Bronchial epithelial cell (primary cell): ENCODE results near the gene SLC9A9. TPM values are rescaled to one million over a fixed set of nuclear protein-coding genes. Genes with fewer than 3 reads are reported as not detected.

Experiments
- DNase-seq: peaks from one replicate; pipeline ENCODE4 v3.0.0-alpha.2; 2010; ENCODE audit warnings: low read depth
- FAIRE-seq: peaks from 2 replicates; lab custom pipeline; 2011; peaks lifted over from hg19 to GRCh38; lab: Jason Lieb, UNC
- H3K27me3 ChIP-seq: 2 replicates; pipeline ENCODE4 v1.5.1; 2011; ENCODE audit warnings: low read length; ENCODE audit not compliant: control insufficient read depth, insufficient read depth
- H3K36me3 ChIP-seq: 2 replicates; pipeline ENCODE4 v1.5.1; 2011; ENCODE audit warnings: low read length; ENCODE audit not compliant: control insufficient read depth, insufficient read depth
- H3K4me3 ChIP-seq: 2 replicates; pipeline ENCODE4 v1.5.1; 2011; ENCODE audit warnings: mild to moderate bottlenecking, low read depth, low read length, control low read depth
- total RNA-seq: library from RNA; depleted of rRNA; stranded (reverse); fragments of >200 nt; gene quantifications from 2 replicates; pipeline ENCODE4 v1.2.1, GENCODE V29; 2014
- TF ChIP-seq, protein P1 (sequence below): IDR thresholded peaks from 2 replicates; pipeline ENCODE4 v1.5.1; 2011; ENCODE audit warnings: mild to moderate bottlenecking, moderate library complexity, low read length, control low read depth, inconsistent platforms; ENCODE audit not compliant: insufficient read depth, severe bottlenecking

Gene SLC9A9
- total RNA-seq, 1 donor from 2014 or later, result 1.3 TPM

DNA sequence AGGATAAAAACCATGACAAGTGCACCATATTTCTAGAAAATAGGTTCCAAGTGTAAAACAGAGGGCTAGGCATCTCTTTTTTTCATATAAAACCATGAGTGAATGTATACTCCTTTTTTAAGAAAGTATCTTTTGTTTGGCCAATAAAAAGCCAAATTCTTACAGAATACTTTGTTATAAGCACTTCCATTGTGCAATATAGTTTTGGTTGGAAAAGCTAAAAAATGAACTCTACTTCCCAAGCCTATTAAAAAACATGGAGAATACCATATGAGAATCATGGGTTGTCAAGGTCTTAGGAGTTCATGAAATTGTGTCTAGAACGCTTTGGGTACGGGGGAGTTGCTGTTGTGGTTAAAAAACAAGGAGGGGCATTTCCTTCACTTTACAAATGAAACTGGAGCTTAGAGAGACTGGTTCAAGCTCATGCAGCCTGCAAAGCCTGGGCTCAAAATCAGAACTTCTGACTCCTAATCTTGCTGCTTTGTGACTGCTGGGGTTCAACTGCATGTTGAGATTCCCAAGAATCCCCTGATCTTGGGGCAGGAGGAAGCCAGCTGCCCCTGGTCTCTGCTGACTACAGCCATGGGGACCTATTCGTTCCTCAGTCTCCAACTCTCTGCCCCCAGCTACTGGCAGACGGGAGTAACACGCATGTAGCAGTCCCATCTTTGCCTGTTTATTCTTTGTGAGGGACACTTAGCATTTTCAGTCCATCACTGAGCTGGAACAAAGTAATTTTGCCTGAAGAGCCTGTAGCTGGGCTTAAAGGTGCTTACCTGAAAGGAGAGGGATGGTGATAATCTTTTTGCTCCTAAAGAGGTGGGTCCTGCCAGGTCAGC lies 499.6 kb downstream of the SLC9A9 start:
- no peak overlapping the region for H3K4me3 ChIP-seq
- FAIRE-seq (no peak), DNase-seq (no peak)
- no peaks in the 10 kb centered on the region for H3K27me3 ChIP-seq
- H3K36me3 ChIP-seq, result no peaks in the 10 kb centered on the region
- TF ChIP-seq, protein P1, sequence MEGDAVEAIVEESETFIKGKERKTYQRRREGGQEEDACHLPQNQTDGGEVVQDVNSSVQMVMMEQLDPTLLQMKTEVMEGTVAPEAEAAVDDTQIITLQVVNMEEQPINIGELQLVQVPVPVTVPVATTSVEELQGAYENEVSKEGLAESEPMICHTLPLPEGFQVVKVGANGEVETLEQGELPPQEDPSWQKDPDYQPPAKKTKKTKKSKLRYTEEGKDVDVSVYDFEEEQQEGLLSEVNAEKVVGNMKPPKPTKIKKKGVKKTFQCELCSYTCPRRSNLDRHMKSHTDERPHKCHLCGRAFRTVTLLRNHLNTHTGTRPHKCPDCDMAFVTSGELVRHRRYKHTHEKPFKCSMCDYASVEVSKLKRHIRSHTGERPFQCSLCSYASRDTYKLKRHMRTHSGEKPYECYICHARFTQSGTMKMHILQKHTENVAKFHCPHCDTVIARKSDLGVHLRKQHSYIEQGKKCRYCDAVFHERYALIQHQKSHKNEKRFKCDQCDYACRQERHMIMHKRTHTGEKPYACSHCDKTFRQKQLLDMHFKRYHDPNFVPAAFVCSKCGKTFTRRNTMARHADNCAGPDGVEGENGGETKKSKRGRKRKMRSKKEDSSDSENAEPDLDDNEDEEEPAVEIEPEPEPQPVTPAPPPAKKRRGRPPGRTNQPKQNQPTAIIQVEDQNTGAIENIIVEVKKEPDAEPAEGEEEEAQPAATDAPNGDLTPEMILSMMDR, result no peak

DNA sequence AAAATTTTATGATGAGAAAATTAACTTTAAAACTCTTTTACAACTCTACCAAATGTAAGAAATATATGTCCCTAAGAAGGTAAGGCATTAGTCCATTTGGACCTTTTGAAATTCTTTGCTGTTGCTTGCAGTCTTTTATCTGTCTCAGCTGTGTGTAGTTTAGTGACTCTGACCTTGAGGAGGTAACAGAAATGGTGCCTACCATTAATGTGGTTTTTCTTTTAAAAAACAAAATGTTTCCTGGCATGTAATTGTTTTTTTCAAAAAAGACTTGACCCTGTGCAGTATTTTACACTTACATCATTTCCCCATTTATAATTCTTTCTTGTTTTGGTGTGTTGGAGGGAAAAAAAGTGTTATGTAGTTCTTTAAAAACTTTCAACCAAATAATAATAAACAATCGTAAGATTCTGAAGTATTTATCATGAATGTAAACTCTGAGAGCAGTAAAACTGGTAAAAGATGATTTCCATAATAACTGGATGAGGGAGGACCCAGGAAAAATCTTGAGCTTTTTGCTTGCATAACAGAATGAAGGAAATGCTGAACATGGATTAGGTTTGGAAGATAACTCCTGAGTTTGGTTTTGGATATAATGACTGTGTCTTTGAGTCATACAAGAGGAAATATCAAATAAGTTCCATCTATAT lies 503.6 kb downstream of the SLC9A9 start:
- DNase-seq (no peak), FAIRE-seq (no peak)
- TF ChIP-seq, protein P1, result no peak
- no peaks in the 10 kb centered on the region for H3K27me3 ChIP-seq
- no peaks in the 10 kb centered on the region for H3K36me3 ChIP-seq
- no peak overlapping the region for H3K4me3 ChIP-seq

DNA sequence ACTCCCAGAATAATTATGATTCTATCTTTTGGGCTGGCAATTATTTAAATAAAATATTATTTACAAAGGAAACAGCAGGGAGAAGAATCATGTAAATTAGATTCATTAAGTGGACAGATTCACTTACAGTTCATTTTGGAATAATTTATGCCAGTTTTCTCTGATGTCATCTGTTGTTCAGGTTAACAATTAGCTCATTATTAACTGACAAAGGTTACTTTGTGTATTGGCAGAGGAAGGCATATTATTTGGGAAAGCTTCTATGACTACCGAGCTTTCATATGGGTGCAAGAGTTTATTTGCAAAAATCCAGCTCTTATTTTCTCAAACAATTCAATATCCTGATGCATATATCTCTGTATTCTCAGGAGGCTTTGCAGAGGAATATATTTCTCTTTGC lies 504.3 kb downstream of the SLC9A9 start:
- no peak for FAIRE-seq
- H3K4me3 ChIP-seq, result no peak overlapping the region
- no peak for DNase-seq
- H3K36me3 ChIP-seq, result no peaks in the 10 kb centered on the region
- TF ChIP-seq, protein P1, result no peak
- no peaks in the 10 kb centered on the region for H3K27me3 ChIP-seq

DNA sequence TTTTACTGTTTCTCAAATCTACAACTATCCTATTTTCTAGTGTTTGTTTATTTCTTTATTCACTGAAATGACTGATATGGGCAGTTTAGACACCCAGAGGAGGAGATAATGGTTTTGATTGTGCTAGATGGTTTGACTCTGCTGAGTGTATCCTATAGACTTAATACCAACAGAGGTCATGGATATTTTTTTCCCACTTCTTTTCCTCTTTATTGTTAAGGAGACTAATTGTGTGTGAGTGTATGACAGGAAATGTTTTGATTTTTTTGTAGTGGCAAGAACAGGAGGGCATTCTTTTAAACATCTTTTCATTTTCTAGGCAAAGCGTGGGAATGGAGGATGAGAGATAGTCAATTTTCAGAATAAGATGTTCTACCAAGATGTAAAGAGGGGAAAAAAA lies 505.2 kb downstream of the SLC9A9 start:
- DNase-seq, result no peak
- no peak overlapping the region for H3K4me3 ChIP-seq
- no peaks in the 10 kb centered on the region for H3K27me3 ChIP-seq
- no peak for FAIRE-seq
- no peaks in the 10 kb centered on the region for H3K36me3 ChIP-seq
- TF ChIP-seq, protein P1, result no peak

DNA sequence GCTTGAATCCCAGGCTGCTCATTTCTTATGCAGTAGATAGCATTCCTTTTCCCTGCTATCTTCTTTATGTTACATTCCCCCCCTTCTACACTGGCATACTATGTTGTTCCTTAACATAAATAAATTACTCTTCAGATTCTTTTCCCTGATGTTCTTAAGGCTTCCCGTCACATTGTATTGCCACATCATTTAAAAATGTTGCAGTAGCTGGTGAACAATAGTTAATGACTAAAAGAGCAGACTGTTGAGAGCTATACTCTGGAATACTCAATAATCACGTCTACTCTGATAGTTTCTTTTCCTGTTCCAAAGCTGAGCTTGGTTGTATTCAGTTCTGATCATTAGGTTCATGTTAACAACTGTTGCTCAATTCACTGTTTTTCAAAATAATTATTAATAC lies 508.8 kb downstream of the SLC9A9 start:
- Histone ChIP-seq H3K36me3 (no peaks in the 10 kb centered on the region), H3K4me3 (no peak overlapping the region), H3K27me3 (no peaks in the 10 kb centered on the region)
- no peak for FAIRE-seq
- DNase-seq, result no peak
- TF ChIP-seq, protein P1, result no peak
